ENCODE data around the gene NFATC2. TPM values are rescaled to one million over a fixed set of nuclear protein-coding genes. Genes with fewer than 3 reads are reported as not detected.

Gene NFATC2
- polyA plus RNA-seq, 1 of the 3 experiments (the other 2 are of a cell fraction): 0.36 TPM

- Histone ChIP-seq H3K27ac (ENCODE audit: low read depth in 2 of 2, low read length in 1 of 2) (no peak overlapping the region), H4K20me1 (ENCODE audit: insufficient read depth) (no peaks in the 10 kb centered on the region), H3K9ac (no peak overlapping the region), H3K9me2 (no peaks in the 10 kb centered on the region), H3K4me3 (ENCODE audit: low read depth in 2 of 2, low read length in 1 of 2) (no peak overlapping the region), H3K27me3 (ENCODE audit: insufficient read depth) (no peaks in the 10 kb centered on the region), H2AFZ (ENCODE audit: low read depth) (no peak overlapping the region), H3F3A (replicated peaks; ENCODE audit: insufficient read depth) (peaks cover 12% of the 10 kb centered on the region), H3K79me2 (ENCODE audit: insufficient read depth) (no peaks in the 10 kb centered on the region), H3K4me2 (no peak overlapping the region), H3K9me3 (no peaks in the 10 kb centered on the region), H3K4me1 (ENCODE audit: control insufficient read depth in 1 of 2, insufficient read depth in 2 of 2, low read depth in 1 of 2, low read length in 1 of 2) (peaks cover 0 to 10% of the 10 kb centered on the region in 2 experiments; a peak in 2 of 4 replicates), H3K36me3 (replicated peaks in 1 of 2; ENCODE audit: control insufficient read depth in 1 of 2, insufficient read depth in 2 of 2, low read length in 1 of 2) (no peaks in the 10 kb centered on the region)
- no peak for DNase-seq
- POLR2A ChIA-PET: no interaction called here
- CTCF ChIA-PET: interaction anchor here (1.2 to 5.5 kb wide), 2 partner anchors 62 to 203 kb away, joined by 3 to 36 read pairs; no protein-coding TSS in a partner anchor
- TF ChIP-seq IRF3 (IDR thresholded peaks at IDR 0.05; ENCODE audit: low read depth, low read length): no peak
- TF ChIP-seq YY1 (IDR thresholded peaks at IDR 0.05; ENCODE audit: low read depth): no peak
- no peak for TF ChIP-seq CTCF (IDR thresholded peaks at IDR 0.05)
- TF ChIP-seq GABPA (IDR thresholded peaks at IDR 0.05; ENCODE audit: low read depth): no peak
- no peak for TF ChIP-seq SIN3A (IDR thresholded peaks at IDR 0.05; ENCODE audit: borderline replicate concordance, low read depth, low read length)
- TF ChIP-seq NRF1 (IDR thresholded peaks at IDR 0.05; ENCODE audit: low read depth, low read length): no peak
- TF ChIP-seq USF2 (IDR thresholded peaks at IDR 0.05; ENCODE audit: borderline replicate concordance, low read depth, low read length): no peak
- no peak for TF ChIP-seq ELF1 (IDR thresholded peaks at IDR 0.05)
- TF ChIP-seq USF1 (IDR thresholded peaks at IDR 0.05; ENCODE audit: borderline replicate concordance, low read depth): no peak
- no peak for TF ChIP-seq CHD2 (IDR thresholded peaks at IDR 0.05; ENCODE audit: low read length, partially characterized antibody)
- TF ChIP-seq PBX3 (IDR thresholded peaks at IDR 0.05): no peak
- TF ChIP-seq MEF2A (IDR thresholded peaks at IDR 0.05; ENCODE audit: borderline replicate concordance, low read depth): no peak
- 84% methylated on average over 7 of the region's 7 CpGs for WGBS (ENCODE audit: low lambda C conversion rate)
Observed at GRCh38 chr20:51392614-51393186, 149.8 kb downstream of the NFATC2 start.
